KMS-11 (cell line): ENCODE measurements around the gene GABBR2.

Source experiments
- H2AFZ ChIP-seq: fragments of 200-600 bp; sonication (generic); 2 replicates; pipeline ENCODE4 v1.6.1; 2016; ENCODE audit warnings: antibody characterized with exemption, mixed run types, low read depth
- H3K27ac ChIP-seq: fragments of 200-600 bp; sonication (generic); 2 replicates; pipeline ENCODE4 v1.6.1; 2016; ENCODE audit warnings: mild to moderate bottlenecking, mixed run types
- H3K27me3 ChIP-seq: fragments of 200-600 bp; sonication (generic); 2 replicates; pipeline ENCODE4 v1.6.1; 2017; ENCODE audit warnings: mild to moderate bottlenecking, low read depth, mixed run types, moderate library complexity; ENCODE audit not compliant: insufficient read depth
- H3K36me3 ChIP-seq: fragments of 200-600 bp; sonication (generic); 2 replicates; pipeline ENCODE4 v1.6.1; 2017; ENCODE audit warnings: mild to moderate bottlenecking, mixed run types; ENCODE audit not compliant: insufficient read depth
- H3K4me1 ChIP-seq: fragments of 200-600 bp; sonication (generic); 2 replicates; pipeline ENCODE4 v1.6.1; 2016; ENCODE audit warnings: mild to moderate bottlenecking, low read depth, mixed run types; ENCODE audit not compliant: poor library complexity, severe bottlenecking
- H3K4me2 ChIP-seq: fragments of 200-600 bp; sonication (generic); 2 replicates; pipeline ENCODE4 v1.7.0; 2016; ENCODE audit warnings: mild to moderate bottlenecking, mixed run types
- H3K4me3 ChIP-seq: fragments of 200-600 bp; sonication (generic); IDR thresholded peaks from 2 replicates; pipeline ENCODE4 v1.6.1; 2017; ENCODE audit warnings: low read depth, low read length, mixed read lengths; ENCODE audit not compliant: insufficient read depth
- H3K79me2 ChIP-seq: fragments of 200-600 bp; sonication (generic); 2 replicates; pipeline ENCODE4 v1.6.1; 2016; ENCODE audit warnings: low read depth, mixed run types; ENCODE audit not compliant: insufficient read depth
- H3K9ac ChIP-seq: fragments of 200-600 bp; sonication (generic); 2 replicates; pipeline ENCODE4 v1.6.1; 2016; ENCODE audit warnings: mild to moderate bottlenecking, mixed run types
- H4K20me1 ChIP-seq: fragments of 200-600 bp; sonication (generic); 2 replicates; pipeline ENCODE4 v1.6.1; 2016; ENCODE audit warnings: mild to moderate bottlenecking, mixed run types; ENCODE audit not compliant: insufficient read depth
- TF ChIP-seq, protein P1 (sequence below): fragments of 200-600 bp; sonication (generic); conservative IDR thresholded peaks from 2 replicates; pipeline ENCODE4 v1.6.1; 2017; ENCODE audit warnings: low read depth, mild to moderate bottlenecking, antibody characterized with exemption, low read length, moderate library complexity, mixed read lengths

GABBR2 gene

DNA sequence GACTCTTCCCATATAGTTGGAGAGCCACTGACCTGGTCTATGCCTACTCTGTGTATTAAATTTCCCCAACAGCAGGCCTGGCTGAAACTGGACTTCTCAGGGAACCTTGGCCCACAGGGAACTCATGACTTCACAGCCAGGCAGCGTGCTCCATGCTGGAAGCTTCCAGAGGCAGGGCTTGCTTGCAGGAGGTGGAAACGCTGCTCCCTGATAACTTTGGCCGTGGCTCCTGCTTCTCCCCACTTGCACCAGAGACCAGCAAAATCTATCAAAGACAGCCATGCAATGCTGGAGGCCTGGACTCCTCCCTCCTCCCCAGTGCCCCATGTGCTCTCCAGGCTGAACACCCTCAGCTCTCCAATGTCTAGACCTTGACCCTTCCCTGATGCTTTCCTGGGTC is 137.1 kb downstream of the GABBR2 start:
- Histone ChIP-seq H3K9ac (no peak overlapping the region), H3K4me1 (peaks cover 28% of the 10 kb centered on the region), H2AFZ (no peak overlapping the region), H3K4me3 (no peak overlapping the region), H3K36me3 (no peaks in the 10 kb centered on the region), H4K20me1 (no peaks in the 10 kb centered on the region), H3K79me2 (no peaks in the 10 kb centered on the region), H3K4me2 (no peak overlapping the region), H3K27ac (no peak overlapping the region), H3K27me3 (no peaks in the 10 kb centered on the region)
- TF ChIP-seq, protein P1, sequence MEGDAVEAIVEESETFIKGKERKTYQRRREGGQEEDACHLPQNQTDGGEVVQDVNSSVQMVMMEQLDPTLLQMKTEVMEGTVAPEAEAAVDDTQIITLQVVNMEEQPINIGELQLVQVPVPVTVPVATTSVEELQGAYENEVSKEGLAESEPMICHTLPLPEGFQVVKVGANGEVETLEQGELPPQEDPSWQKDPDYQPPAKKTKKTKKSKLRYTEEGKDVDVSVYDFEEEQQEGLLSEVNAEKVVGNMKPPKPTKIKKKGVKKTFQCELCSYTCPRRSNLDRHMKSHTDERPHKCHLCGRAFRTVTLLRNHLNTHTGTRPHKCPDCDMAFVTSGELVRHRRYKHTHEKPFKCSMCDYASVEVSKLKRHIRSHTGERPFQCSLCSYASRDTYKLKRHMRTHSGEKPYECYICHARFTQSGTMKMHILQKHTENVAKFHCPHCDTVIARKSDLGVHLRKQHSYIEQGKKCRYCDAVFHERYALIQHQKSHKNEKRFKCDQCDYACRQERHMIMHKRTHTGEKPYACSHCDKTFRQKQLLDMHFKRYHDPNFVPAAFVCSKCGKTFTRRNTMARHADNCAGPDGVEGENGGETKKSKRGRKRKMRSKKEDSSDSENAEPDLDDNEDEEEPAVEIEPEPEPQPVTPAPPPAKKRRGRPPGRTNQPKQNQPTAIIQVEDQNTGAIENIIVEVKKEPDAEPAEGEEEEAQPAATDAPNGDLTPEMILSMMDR = no peak

DNA sequence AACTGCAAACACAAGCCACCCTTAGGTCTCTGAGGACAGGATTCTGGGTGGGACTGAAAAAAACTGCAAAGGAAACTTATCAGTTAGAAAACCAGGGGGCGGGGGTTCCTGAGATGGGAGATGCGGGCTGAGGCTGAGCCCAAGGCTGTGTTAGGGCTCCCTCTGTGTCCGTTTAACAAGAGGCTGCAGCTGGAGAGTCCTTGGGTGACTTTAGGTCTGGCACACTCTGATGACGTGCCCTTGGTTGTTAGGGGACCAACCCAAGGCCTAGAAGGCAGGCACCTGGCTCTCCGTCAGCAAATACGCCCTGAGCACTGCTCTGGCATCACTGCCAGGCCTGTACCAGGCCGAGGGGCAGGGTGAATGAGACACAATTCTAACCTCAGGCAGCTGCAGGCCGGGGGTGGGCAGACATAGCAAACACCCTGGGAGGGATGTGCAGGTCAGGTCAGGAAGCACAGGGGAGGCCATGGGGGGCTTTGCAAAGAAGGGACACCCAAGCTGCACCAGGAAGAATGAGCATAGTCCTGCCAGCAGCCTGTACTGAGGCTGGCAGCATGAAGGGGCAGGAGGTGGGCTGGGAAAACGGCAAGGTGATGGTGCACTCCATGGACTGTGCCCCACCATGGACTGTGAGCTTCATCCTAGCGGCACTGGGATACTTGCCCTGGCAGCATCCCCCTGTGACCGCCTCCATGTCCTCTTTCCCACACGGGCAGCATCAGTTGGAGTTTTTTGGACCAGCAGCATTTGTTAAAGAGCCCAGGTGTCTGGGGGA is 137.9 kb downstream of the GABBR2 start:
- Histone ChIP-seq H3K9ac (no peak overlapping the region), H3K36me3 (no peaks in the 10 kb centered on the region), H3K79me2 (no peaks in the 10 kb centered on the region), H3K27ac (no peak overlapping the region), H3K27me3 (no peaks in the 10 kb centered on the region), H3K4me2 (no peak overlapping the region), H2AFZ (no peak overlapping the region), H4K20me1 (no peaks in the 10 kb centered on the region), H3K4me3 (no peak overlapping the region), H3K4me1 (peaks cover 21% of the 10 kb centered on the region)
- TF ChIP-seq, protein P1 = no peak

DNA sequence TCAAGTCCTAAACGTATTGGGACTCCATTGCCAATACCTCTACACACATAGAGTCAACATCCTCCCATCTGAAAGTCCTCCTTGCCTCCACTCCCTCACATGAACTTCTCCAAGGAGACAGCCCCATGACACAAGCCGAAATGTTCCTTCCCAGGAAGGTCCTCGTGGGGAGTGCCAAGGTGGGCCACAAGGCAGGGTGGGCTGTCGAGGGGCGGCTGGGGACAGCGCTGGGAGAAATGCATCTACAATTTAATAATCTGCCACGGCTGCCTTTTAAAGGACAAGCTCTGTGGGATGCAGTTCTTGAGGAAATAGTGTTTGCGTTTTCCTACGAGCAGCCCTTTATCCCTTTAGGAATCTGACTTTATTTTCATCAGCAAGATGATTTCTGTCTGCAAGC is 138.7 kb downstream of the GABBR2 start:
- TF ChIP-seq, protein P1 = no peak
- no peak overlapping the region for H3K4me3 ChIP-seq
- H3K79me2 ChIP-seq = no peaks in the 10 kb centered on the region
- no peaks in the 10 kb centered on the region for H4K20me1 ChIP-seq
- H3K27me3 ChIP-seq = no peaks in the 10 kb centered on the region
- H3K36me3 ChIP-seq = no peaks in the 10 kb centered on the region
- no peak overlapping the region for H2AFZ ChIP-seq
- no peak overlapping the region for H3K27ac ChIP-seq
- peaks cover 14% of the 10 kb centered on the region for H3K4me1 ChIP-seq
- no peak overlapping the region for H3K9ac ChIP-seq
- no peak overlapping the region for H3K4me2 ChIP-seq

DNA sequence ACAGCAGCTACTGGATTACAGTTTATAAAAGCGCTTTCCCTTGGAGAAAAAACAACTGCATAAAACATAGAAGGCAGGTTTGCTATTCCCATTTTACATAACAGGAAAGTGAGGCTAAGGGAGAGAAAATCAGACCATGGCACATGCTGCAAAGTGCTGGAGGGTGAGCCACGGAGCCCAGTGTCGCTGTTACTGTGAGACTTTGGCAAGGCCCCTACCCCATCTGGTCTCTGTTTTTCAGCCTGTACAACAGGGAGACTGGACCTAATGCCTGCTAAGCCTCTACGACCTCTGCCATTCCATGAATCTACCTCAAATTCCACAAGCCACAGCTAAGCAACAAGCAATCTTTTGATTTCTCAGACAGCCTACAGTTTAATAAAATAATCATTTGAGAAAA is 139.2 kb downstream of the GABBR2 start:
- TF ChIP-seq, protein P1 = no peak
- Histone ChIP-seq H3K4me2 (no peak overlapping the region), H3K4me3 (no peak overlapping the region)

More for the DNA sequence above, 139.2 kb downstream of the GABBR2 start:
- Histone ChIP-seq H3K27ac (no peak overlapping the region), H3K79me2 (no peaks in the 10 kb centered on the region), H3K27me3 (no peaks in the 10 kb centered on the region), H3K36me3 (no peaks in the 10 kb centered on the region), H3K4me1 (peaks cover 8% of the 10 kb centered on the region), H3K9ac (no peak overlapping the region), H4K20me1 (no peaks in the 10 kb centered on the region), H2AFZ (no peak overlapping the region)
